HG03439 (cell line): Measurements from ENCODE around the gene PLEKHG1.

Source experiments
- ATAC-seq: cut with Tn5 transposase; IDR thresholded peaks from one replicate; pipeline ENCODE4 v1.9.1; 2021; ENCODE audit warnings: mild to moderate bottlenecking, moderate library complexity; ENCODE audit not compliant: unreplicated experiment

Gene PLEKHG1

DNA sequence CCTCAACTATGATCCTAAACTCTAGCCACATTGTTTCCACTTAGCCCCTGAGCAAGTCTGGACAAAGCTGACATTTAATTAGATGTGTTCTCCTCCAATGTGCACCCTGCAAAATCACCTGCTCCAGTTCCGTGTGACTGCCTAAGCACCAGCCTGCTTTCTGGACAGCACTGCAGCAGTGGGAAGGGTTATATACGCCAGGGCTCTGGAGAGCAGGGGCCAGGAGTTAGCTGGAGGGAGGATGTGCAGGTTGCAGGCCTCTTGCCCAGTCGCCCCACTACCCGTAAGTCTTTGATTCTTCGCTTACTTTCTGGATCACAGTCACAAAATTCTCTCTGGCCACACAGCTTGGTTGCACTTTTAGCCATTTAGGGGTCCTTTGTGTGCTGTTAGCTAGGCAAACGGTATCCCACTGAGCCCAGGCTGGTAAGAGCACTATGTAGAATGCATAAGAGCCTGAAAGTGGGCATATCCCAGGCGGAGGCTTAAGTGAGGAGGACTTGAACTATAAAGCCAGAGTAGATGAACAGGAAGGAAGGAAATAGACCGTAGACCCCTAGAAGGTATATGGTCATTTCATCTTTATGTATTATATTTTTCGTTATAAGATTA is 10.7 kb upstream of the PLEKHG1 start:
- no peak for ATAC-seq

DNA sequence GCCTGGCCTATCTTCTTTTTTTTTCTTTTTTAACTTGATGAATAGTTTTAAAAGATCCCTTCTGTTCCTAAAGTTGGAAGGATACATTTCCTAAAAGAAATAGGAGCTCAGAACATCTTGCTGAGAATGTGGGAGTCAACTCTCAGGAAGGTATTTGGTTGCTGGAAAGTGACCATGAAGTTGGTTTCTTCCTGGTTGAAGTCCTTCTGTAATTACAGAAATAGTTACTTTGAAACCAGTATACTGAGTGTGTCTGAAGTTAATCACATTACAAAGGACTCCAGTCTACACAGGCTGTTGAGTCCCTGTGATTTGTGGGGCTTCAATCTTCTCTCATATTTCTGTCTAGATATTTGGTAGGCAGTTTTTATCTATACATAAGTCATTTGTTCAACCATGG is 9.8 kb upstream of the PLEKHG1 start:
- no peak for ATAC-seq

DNA sequence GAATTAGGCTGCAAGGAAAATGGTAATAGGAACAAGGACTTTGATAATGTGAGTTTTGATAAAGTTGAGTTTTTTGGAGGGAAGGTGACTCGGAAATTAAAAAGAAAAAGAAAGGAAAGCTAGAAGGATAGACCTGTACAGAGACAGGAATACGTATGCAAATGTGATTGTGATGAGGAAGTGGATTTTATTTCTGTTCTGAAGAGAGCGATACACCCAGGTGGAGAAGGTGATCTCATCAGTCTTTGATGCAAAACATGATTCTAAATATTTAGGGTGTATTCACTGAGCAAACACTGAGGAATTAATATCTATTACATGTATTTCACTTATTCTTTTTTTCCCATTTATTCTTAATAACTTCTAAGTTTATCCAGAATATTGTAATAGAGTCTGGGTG is 9.2 kb upstream of the PLEKHG1 start:
- no peak for ATAC-seq

GRCh38 chr6:150592377-150592995 is 7.2 kb upstream of the PLEKHG1 start:
- ATAC-seq: no peak

DNA sequence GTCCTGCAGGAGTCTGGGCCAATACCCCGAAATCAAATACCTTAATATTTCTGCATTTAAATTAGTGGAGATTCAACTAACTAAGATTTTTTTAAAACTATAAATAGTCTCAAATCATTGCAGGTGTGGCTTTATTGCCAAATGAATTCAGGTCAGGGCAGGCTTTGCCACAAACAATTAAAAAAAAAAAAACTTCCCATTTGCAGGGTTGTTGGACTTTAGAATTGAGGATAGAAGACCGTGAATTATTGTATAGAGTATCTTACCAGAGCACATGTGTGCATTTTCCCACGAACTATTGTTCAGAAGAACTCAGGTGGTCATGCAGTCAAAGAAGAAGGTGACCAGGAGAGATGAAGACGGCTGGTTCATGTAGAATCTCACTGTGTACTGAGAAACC is 6.6 kb upstream of the PLEKHG1 start:
- ATAC-seq: no peak

DNA sequence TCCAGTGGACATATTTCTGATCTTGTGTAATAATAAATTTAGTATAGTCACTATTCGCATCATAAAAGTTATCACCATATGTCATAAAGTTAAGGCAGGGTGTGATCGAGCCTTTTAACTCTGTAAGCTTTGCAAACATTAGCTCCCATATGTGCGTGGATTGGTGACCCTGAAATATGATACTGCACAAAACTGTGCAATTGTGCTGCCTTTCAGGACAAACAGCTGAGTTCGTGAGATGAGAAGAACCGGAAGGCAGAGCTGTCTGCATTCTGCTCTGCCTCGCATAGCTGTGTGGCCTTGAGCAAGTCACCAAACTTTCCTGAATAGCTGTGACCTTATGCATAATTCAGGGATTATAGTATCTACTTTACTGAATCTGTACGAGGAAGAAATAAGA is 3.2 kb upstream of the PLEKHG1 start:
- ATAC-seq: no peak

DNA sequence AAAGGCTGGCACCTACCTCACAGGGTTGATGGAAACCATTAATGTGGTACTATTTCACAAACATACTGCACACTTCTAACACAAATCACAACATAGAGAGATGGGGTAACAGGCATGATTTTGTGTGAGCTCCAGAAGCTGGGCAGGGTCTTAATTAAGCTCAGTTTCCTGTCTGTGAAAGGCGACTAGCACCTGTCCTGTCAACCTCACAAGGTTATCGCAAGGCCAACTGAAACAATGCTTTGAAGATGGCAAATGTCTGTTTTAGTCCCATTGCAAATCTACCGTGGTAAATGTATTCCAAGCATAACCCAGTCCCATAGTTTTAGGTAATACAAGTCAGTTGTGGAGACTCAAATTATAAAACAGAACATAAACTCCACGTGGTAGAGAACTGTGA is 1.3 kb upstream of the PLEKHG1 start:
- no peak for ATAC-seq

DNA sequence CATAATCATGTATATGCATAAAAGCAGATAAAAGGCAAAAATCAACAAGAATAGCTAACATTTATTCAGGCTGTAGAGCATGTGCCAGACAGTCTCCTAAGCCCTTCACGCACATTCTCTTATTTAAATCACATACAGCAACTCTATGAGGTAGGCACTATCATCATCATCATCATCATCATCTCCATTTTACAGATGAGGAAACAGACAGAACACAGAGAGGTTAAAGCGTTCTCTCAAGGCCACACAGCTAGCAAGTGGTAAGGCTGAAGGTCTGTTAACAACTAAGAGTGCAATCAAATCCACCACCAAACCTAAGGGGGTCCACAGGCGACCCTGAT is 857 bp upstream of the PLEKHG1 start:
- no peak for ATAC-seq

DNA sequence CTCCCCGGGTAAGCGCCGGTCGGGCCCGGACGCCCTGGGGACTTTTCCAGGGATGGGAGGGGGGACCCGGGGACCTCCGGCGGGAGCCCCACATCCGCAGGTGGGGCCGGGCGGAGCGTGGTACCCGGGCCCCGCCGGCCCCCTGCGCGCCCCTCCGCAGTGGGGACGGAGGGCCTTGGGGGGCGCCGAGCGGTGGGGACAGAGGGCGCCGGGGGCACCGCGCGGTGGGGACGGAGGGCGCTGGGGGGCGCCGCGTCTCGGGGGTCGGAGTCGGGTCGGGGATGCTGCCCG is 270 bp downstream of the PLEKHG1 start:
- ATAC-seq: no peak

DNA sequence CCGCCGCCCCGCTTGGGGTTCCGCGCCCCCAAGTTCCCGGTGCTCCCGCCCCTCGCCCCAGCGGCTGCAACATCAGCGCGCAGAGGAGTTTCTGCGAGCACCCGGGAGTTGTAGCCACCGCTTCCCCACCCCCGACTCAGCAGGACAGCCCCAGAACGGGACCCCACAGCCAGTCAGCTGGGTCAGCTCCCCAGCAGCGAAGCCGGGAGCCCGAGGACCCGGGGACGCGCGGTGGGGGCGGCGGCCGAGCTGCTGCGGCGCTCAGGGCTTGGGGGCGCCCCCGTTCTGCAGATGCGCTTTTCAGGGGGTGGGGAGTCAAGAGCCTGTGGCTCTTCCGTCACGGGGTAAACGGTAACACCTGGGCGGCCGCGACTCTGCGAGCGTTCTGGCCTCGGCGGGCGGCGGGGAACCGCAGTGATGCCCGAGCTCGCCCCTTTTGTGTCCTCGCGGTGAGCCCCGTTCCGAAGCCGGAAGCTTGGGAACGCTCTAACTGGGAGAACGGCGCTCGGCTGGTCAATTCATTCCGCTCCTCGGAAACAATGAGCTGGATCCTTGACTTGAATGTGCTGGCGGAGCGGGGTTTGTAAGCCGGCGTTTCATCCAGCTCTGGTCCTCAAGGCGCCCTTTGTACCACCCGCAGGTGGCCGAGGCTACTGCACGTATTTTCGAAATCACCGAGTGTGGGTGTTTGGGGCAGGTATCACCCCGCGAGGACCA is 774 bp downstream of the PLEKHG1 start:
- peak; percentile 70 for ATAC-seq

GRCh38 chr6:150601439-150601838 is 1.8 kb downstream of the PLEKHG1 start:
- no peak for ATAC-seq

DNA sequence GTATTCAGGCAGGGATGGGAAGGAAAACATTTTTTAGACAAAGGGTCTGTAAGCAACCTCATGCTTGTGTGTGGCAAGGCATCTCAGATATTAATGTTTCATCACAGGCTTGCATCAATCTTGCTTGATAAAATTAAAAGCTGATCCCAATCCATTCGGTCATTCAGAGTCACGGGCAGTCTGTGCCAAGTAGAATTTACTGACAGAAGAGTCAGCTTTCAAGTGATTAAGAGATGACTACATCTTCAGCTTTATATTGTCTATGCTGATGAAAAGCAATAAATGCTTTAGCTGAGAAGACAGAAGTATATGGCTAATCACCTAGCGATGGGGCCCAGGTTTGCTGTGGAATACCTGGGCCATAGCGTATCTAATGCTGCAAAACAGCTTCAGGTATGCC is 3.5 kb downstream of the PLEKHG1 start:
- ATAC-seq: no peak

DNA sequence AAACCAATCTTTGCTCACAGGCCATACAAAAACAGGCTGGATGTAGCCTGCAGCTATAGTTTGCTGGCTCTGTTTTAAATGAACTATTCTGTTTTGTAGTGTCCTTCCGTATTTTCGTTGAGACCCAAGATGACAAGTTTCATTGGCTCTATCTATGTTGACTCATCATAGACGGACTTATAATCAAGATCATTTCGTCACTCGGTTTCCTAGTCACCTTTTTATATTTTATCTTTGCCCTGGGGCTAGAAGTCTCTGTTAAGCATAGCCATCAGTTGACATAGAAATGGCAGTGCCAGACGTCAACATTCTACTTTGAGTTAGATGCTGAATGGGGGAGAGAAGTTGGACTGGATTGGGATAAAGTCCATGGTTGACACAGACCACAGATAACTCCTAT is 4.8 kb downstream of the PLEKHG1 start:
- no peak for ATAC-seq

DNA sequence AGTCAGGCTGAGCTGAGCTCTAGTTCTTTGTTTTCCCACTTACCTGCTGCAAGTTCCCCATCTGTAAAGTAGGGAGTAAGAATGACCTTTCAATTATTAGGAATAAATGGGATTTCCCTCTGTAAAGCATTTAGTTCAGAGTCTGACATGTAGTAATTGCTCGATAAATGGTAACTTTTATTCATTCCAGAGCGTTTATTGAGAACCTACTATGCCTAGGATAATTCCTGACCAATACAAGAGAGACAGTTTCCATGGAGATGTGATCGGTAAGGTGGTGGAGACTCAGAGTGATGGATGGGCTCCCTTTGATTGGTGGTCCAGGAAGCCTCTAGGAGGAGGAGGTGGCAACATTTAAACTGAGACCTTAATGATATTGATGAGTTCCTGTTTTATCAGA is 5.6 kb downstream of the PLEKHG1 start:
- ATAC-seq: no peak

DNA sequence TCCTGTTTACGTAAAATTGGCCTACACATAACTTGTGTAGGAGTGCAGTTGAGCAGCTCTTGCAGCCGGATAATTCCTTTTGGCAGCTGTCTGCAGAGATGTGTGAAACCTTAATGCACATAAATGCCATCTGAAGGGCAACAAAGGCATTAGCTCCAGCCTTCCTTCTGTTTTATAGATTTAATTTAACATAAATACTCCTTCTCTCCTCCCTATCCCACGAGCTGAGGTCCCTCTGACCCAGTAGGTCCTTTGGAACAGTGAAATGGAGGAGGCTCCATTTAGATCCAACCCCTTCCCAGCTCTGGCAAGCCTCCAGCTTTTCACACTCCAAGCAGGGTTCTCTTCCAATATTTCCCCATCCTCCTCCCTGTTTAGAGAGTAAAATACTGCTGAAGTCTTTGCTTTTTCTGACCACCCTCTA is 6.5 kb downstream of the PLEKHG1 start:
- no peak for ATAC-seq

DNA sequence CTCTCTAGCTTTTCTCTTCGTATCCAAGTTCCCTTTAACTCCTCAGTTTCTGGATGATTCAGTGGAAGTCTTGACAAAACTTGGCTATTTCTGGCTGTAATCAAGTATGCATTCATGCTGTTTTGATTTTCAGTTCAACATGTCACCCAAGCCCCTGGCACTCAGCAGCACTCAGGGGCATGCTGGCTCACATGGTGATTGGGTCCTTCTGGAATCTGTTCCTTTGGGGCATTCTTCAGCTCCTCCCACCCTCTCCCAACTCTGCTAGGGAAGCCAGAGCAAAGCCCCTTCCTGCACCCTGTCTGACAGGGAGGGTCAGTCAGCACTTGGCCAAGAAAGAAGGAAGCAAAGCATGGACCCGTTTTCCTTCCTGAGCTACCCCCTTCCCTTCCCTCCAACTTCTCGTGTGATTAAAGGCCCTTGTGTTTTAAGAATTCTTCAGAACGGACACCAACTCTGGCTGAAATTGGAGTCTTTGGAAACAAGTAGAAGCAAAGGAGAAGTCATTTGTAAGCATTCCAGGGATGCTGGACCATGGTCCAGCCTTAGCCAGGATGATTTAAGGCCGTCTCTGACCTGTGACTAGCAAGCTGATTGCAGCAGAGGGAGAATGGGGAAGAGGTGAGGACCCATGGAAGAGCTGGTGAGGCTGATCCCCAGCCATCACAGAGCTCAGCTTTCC is 7.1 kb downstream of the PLEKHG1 start:
- ATAC-seq: no peak

DNA sequence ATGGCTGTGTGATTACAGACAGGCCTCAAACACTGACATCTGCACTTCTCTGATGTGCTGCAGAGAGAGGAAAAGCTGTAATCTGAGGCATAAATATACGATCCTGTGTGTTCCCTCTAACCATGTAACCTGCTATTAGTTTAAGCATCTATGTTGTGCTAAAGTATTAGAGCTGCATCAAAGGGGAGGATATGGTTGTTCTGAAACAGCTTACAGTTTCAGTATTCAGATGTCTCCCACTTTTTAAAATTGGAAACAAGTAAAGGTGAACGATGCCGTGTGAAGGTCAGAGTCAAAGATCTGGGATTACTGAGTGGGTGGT is 7.6 kb downstream of the PLEKHG1 start:
- ATAC-seq: no peak

DNA sequence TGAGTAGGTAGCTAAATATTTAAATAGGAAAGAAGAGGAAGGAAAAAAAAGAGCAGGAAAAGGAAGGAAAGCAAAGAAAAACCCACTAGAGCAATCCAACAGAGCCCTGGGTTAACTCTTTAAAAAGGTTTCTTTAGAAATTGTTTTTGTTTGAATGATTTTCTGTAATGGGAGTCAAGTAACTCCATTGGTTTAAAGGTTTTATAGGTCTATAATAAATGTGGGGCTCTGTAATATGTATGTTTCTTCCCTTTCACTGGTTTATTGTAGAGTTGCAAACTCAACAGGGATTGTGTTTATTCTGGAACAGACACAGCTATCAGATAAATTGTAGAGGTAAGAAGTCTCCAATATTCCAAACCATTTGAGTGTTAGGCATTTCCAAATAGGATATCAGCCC is 10.9 kb downstream of the PLEKHG1 start:
- ATAC-seq: no peak

DNA sequence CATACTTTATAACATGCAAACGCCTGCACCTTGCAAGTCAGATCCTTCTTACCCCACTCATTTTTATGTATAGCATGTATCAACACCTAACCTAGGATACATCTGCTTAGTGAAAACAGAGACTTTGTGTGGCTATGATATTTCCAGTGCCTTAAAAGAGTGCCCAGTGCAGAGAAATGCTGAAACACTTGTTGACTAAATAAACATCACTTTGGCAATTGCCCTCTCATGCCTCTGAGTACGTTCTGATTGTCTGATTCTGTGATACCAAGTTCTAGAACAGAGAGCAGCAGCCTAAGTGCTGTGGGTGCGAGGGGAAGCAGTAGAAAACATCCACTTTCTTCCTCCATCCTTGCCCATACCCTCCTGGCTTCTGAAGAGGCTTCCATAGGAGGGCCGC is 13.6 kb downstream of the PLEKHG1 start:
- no peak for ATAC-seq

DNA sequence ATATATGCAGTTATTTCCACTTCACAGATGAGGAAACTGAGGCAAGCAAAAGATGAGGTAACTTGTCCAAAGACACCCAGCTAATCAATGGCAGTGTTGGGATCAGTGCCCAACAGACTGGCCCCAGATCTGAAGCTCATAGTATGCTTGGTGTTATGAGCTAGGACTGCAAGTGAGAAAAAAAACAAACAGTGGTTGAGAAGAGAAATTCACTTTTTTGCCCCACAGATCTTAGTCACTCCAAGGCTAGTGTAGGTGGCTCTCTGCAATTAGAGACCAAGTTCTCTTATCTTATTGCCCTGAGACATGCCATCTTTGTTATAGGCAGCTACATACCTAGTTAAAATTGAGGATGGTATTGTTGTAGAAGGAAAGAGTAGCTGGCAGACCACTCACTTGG is 16.3 kb downstream of the PLEKHG1 start:
- ATAC-seq: no peak

DNA sequence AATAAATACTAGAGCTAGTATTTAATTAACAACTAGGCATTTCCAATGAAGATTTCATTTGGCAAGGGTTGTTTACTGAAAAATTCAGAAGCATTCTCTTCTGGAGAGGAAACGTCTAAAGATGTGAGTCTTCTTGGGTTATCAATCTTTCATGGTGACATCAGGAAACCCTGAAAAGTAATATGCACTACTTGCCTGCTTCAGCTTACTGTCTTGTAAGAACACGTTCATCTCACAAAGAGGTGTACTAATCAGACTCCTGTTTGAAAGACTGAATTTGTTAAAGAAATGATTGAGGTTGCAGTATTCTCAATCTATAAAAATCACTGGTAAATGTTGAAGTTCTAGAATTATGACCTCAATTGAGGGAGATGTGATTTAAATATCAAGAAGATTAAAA is 16.9 kb downstream of the PLEKHG1 start:
- ATAC-seq: no peak

DNA sequence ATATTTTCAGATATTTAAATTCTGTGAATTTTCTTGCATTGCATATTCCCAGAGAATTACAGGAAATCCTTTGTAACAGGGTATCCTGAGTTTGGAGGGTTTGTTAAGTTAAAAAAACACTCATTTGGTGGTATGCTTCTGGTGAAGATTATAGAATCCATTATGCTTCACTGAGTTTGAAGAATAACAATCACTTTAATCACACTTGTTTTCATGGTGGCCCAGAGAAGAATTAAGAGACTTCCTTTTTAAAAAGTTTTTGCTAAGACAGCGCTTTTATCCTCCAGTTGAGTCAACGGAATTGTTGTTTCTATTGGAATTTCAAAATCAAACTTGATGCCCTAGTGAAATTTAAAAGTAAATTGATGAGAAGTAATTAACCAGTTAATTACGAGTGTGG is 17.4 kb downstream of the PLEKHG1 start:
- ATAC-seq: no peak
